ENCODE data around the gene MAPK1IP1L. TPM values are rescaled to one million over a fixed set of nuclear protein-coding genes. Genes with fewer than 3 reads are reported as not detected.

Gene MAPK1IP1L
- total RNA-seq, 1 donor from 2014 or later, result 85.0 TPM

- TF ChIP-seq CTCF (IDR thresholded peaks at IDR 0.05), result no peak
These were observed 52.8 kb downstream of the MAPK1IP1L start for GRCh38 chr14:55103971-55104954.

GRCh38 chr14:55105991-55106390 lies 54.5 kb downstream of the MAPK1IP1L start:
- H3K27me3 Mint-ChIP-seq (ENCODE audit: low read depth), result no peaks in the 10 kb centered on the region
- no peak for TF ChIP-seq CTCF (IDR thresholded peaks at IDR 0.05)
- H3K4me1 Mint-ChIP-seq (ENCODE audit: low read depth), result peaks cover 54% of the 10 kb centered on the region
- H3K36me3 Mint-ChIP-seq (ENCODE audit: low read depth), result peaks cover 2% of the 10 kb centered on the region
- H3K4me3 Mint-ChIP-seq (ENCODE audit: unreplicated experiment), result no peak overlapping the region
- no peak for DNase-seq (ENCODE audit: low spot score)
- peak overlapping the region; percentile 12 for H3K27ac Mint-ChIP-seq (ENCODE audit: unreplicated experiment)
- peaks cover 8% of the 10 kb centered on the region for H3K9me3 Mint-ChIP-seq (ENCODE audit: low read depth)

More at GRCh38 chr14:55103971-55104954, 52.8 kb downstream of the MAPK1IP1L start:
- H3K27ac Mint-ChIP-seq (ENCODE audit: unreplicated experiment), result peak overlapping the region; percentile 99
- H3K36me3 Mint-ChIP-seq (ENCODE audit: low read depth), result peaks cover 2% of the 10 kb centered on the region
- DNase-seq (ENCODE audit: low spot score), result no peak
- H3K4me1 Mint-ChIP-seq (ENCODE audit: low read depth), result peaks cover 57% of the 10 kb centered on the region
- peaks cover 8% of the 10 kb centered on the region for H3K9me3 Mint-ChIP-seq (ENCODE audit: low read depth)
- no peaks in the 10 kb centered on the region for H3K27me3 Mint-ChIP-seq (ENCODE audit: low read depth)
- no peak overlapping the region for H3K4me3 Mint-ChIP-seq (ENCODE audit: unreplicated experiment)

GRCh38 chr14:55107766-55108554 lies 56.5 kb downstream of the MAPK1IP1L start:
- peak overlapping the region; percentile 100 for H3K27ac Mint-ChIP-seq (ENCODE audit: unreplicated experiment)
- DNase-seq (ENCODE audit: low spot score), result peak; percentile 95
- H3K27me3 Mint-ChIP-seq (ENCODE audit: low read depth), result no peaks in the 10 kb centered on the region
- TF ChIP-seq CTCF (IDR thresholded peaks at IDR 0.05), result no peak
- H3K4me1 Mint-ChIP-seq (ENCODE audit: low read depth), result peaks cover 43% of the 10 kb centered on the region
- H3K4me3 Mint-ChIP-seq (ENCODE audit: unreplicated experiment), result peak overlapping the region; percentile 23
- H3K36me3 Mint-ChIP-seq (ENCODE audit: low read depth), result peaks cover 2% of the 10 kb centered on the region
- peaks cover 8% of the 10 kb centered on the region for H3K9me3 Mint-ChIP-seq (ENCODE audit: low read depth)

GRCh38 chr14:55109836-55110235 lies 58.4 kb downstream of the MAPK1IP1L start:
- Mint-ChIP-seq H3K9me3 (ENCODE audit: low read depth) (no peaks in the 10 kb centered on the region), H3K27me3 (ENCODE audit: low read depth) (no peaks in the 10 kb centered on the region), H3K4me1 (ENCODE audit: low read depth) (peaks cover 28% of the 10 kb centered on the region), H3K4me3 (ENCODE audit: unreplicated experiment) (no peak overlapping the region), H3K27ac (ENCODE audit: unreplicated experiment) (no peak overlapping the region), H3K36me3 (ENCODE audit: low read depth) (no peaks in the 10 kb centered on the region)
- no peak for DNase-seq (ENCODE audit: low spot score)
- no peak for TF ChIP-seq CTCF (IDR thresholded peaks at IDR 0.05)

GRCh38 chr14:55111122-55111708 lies 59.8 kb downstream of the MAPK1IP1L start:
- TF ChIP-seq CTCF (IDR thresholded peaks at IDR 0.05), result peak; percentile 17
- Mint-ChIP-seq H3K27me3 (ENCODE audit: low read depth) (no peaks in the 10 kb centered on the region), H3K4me1 (ENCODE audit: low read depth) (peaks cover 21% of the 10 kb centered on the region), H3K27ac (ENCODE audit: unreplicated experiment) (no peak overlapping the region), H3K4me3 (ENCODE audit: unreplicated experiment) (no peak overlapping the region), H3K36me3 (ENCODE audit: low read depth) (no peaks in the 10 kb centered on the region), H3K9me3 (ENCODE audit: low read depth) (no peaks in the 10 kb centered on the region)
- DNase-seq (ENCODE audit: low spot score), result no peak

Data from chondrocyte (in vitro differentiated cells).